Lower leg skin (tissue), 4 donors: Measurements from ENCODE around the gene EXOC7. TPM values are rescaled to one million over a fixed set of nuclear protein-coding genes. Genes with fewer than 3 reads are reported as not detected.
A peak's percentile ranks its signal among the peaks of the same experiment; 100 is the strongest.

Source experiments
- DNase-seq, 2 donors: peaks; one replicate each; pipeline ENCODE4 v3.0.0-alpha.2; 2019; ENCODE audit warnings: low spot score in 2 of 2
- H3K4me3 ChIP-seq: fragments of 200-600 bp; sonication (generic); 2 replicates; pipeline ENCODE4 v1.5.1; 2017; ENCODE audit warnings: mild to moderate bottlenecking, low read depth; ENCODE audit not compliant: poor library complexity, severe bottlenecking
- CTCF ChIP-seq, 3 donors: fragments of 450-650 bp; IDR thresholded peaks; one replicate each; pipeline ENCODE4 v1.5.1; 2016; ENCODE audit warnings: antibody characterized with exemption in 3 of 3, mild to moderate bottlenecking in 3 of 3, moderate library complexity in 2 of 3
- POLR2A ChIP-seq, 2 donors: fragments of 450-650 bp; IDR thresholded peaks; one replicate each; pipeline ENCODE4 v1.6.1; 2016 to 2017; ENCODE audit warnings: antibody characterized with exemption in 2 of 2, mild to moderate bottlenecking in 1 of 2, moderate library complexity in 1 of 2
- WGBS, 2 donors: methylation state at CpG; one replicate each; pipeline ENCODE4 v1.1.5; 2018; 5-methylcytosine and 5-hydroxymethylcytosine counted together
- intact Hi-C: fragments of 100-400 bp; cut with DNase I; formaldehyde crosslinking; loops from one replicate; pipeline ENCODE4 v1.15.0; 2023; ENCODE audit warnings: low total_unique reads
- total RNA-seq, 4 donors: library from RNA; depleted of rRNA; stranded (reverse); fragments of >200 nt; gene quantifications; one replicate each; pipeline ENCODE4 v1.1.0, GENCODE V29; 2016

Gene EXOC7
- total RNA-seq, 4 donors from 2014 or later, result 52.5 to 78.4 (median 72.3) TPM

GRCh38 chr17:76145231-76146052 lies 41.9 kb upstream of the EXOC7 start:
- 70 to 73% methylated on average over 25 of the region's 25 CpGs for WGBS, 2 donors
- no peak for DNase-seq
- TF ChIP-seq CTCF (IDR thresholded peaks at IDR 0.05) (no peak), POLR2A (IDR thresholded peaks at IDR 0.05) (no peak)
- H3K4me3 ChIP-seq, result no peak overlapping the region
- intact Hi-C loops, result no loop called here

DNA sequence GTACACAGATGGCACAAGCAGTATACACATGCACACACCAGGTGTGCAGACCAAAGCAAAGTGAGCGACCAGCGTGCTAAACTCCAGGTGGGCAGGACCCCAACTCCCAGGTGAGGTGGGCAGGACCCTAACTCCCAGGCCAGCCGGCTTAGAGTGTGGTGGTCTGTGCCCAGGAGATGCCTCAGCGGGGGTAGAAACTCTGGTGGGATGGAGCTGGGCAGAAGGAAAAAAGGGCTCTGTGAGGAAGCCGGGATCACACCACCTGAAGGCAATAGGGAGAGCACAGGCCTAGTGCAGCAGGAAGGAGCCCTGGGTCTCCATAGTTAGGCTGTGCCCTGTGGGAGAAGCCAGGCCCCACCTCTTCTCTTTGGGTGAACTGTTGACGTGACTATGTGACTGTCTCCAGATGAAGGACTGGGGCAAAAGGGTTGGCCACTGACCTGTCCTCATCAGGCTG lies 39.0 kb upstream of the EXOC7 start:
- intact Hi-C loops, result no loop called here
- 89 to 94% methylated on average over 6 of the region's 6 CpGs for WGBS, 2 donors
- no peak for TF ChIP-seq CTCF (IDR thresholded peaks at IDR 0.05)
- no peak for TF ChIP-seq POLR2A (IDR thresholded peaks at IDR 0.05)
- H3K4me3 ChIP-seq, result no peak overlapping the region
- DNase-seq, result no peak

GRCh38 chr17:76142039-76142584 lies 38.5 kb upstream of the EXOC7 start:
- no peak overlapping the region for H3K4me3 ChIP-seq
- no peak for DNase-seq
- intact Hi-C loops, result no loop called here
- TF ChIP-seq POLR2A (IDR thresholded peaks at IDR 0.05), result no peak
- TF ChIP-seq CTCF (IDR thresholded peaks at IDR 0.05), result no peak
- 61 to 74% methylated on average over 10 of the region's 10 CpGs for WGBS, 2 donors

DNA sequence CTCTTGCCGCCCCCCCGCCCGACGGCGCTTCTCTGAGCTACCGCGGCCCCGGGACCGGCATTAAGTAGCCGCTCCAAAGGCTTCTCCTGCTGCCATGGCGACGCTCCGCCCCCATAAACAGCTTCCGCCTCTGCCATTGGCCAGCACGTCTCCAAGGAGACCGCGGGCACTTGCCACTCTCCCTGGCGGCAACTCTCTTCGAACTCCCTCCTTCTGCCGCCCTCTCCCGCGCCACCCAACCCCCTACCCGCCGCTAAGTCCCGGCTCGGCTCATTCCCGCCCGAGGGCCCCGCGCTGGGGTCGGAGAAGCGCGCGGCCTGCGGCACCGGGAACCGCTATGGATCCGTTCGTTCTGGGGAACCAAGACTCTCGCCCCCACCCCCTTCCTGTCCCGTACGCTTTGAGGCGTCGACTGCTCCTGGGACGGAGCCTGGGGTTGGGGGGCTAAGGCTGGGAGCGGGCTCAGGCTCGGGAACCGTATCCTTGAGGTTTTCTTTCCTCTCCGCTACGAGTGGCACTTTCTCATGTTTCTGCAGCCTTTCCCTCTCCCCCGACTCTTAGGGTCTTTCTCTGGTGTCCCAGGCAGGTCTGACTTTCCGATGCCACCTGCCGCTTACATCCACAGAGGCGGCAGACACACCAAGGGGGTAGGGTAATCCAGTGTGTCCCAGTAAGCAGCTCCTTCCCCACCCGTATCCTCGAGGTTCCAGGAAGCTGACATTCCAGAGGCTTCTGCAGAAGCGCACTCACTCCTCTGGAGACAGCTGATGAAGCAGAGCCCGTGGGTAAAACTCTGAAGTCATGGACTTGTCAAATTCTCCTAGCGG lies 37.8 kb upstream of the EXOC7 start, which contains the start of gene FOXJ1:
TSS of gene FOXJ1 (minus strand) at position 34 of the 827 bp plus-strand sequence. CDS start 850 bp downstream, outside the sequence.
- intact Hi-C loops, result no loop called here
- no peak for TF ChIP-seq POLR2A (IDR thresholded peaks at IDR 0.05)
- TF ChIP-seq CTCF (IDR thresholded peaks at IDR 0.05), result no peak
- WGBS, 2 donors, result 4 to 6% methylated on average over 54 to 59 of the region's 59 CpGs
- peak; percentile 84 to 96 for DNase-seq
- H3K4me3 ChIP-seq, result peak within 1 kb of the TSS; percentile 19

- TF ChIP-seq POLR2A (IDR thresholded peaks at IDR 0.05) (no peak), CTCF (IDR thresholded peaks at IDR 0.05) (no peak)
- no peak for DNase-seq
- no peak overlapping the region for H3K4me3 ChIP-seq
- WGBS, 2 donors, result 3 to 7% methylated on average over 23 to 24 of the region's 24 CpGs
- intact Hi-C loops, result no loop called here
Measured at GRCh38 chr17:76140661-76141211, 37.1 kb upstream of the EXOC7 start.
